ENCODE measurements around the gene SLC34A1. TPM values are rescaled to one million over a fixed set of nuclear protein-coding genes. Genes with fewer than 3 reads are reported as not detected.

Gene SLC34A1, protein sequence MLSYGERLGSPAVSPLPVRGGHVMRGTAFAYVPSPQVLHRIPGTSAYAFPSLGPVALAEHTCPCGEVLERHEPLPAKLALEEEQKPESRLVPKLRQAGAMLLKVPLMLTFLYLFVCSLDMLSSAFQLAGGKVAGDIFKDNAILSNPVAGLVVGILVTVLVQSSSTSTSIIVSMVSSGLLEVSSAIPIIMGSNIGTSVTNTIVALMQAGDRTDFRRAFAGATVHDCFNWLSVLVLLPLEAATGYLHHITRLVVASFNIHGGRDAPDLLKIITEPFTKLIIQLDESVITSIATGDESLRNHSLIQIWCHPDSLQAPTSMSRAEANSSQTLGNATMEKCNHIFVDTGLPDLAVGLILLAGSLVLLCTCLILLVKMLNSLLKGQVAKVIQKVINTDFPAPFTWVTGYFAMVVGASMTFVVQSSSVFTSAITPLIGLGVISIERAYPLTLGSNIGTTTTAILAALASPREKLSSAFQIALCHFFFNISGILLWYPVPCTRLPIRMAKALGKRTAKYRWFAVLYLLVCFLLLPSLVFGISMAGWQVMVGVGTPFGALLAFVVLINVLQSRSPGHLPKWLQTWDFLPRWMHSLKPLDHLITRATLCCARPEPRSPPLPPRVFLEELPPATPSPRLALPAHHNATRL
- total RNA-seq: not detected in 2 replicates

DNA sequence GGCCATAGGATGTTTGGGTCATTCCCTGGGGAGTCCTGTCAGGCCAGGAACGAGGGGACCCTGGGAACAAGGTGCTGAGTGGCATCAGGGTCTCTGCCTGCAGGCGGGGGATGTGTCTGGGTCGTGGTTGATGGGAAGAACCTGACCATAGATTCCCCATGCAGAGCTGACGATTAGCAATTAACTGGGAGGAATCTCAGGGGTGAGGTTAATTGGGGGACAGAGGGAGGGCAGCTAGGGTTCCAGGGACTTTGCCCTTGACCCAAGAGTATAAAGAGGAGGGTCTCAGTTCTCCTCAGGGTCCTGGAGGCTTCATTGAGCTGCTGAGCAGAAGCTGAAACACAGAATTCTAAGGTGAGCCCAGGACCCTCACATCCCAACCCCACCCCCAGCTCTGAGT is at the start of gene SLC34A1:
Gene SLC34A1, plus strand, starts transcription at position 301 of the 400 bp plus-strand sequence. CDS start 1,308 bp downstream, outside the sequence.

DNA sequence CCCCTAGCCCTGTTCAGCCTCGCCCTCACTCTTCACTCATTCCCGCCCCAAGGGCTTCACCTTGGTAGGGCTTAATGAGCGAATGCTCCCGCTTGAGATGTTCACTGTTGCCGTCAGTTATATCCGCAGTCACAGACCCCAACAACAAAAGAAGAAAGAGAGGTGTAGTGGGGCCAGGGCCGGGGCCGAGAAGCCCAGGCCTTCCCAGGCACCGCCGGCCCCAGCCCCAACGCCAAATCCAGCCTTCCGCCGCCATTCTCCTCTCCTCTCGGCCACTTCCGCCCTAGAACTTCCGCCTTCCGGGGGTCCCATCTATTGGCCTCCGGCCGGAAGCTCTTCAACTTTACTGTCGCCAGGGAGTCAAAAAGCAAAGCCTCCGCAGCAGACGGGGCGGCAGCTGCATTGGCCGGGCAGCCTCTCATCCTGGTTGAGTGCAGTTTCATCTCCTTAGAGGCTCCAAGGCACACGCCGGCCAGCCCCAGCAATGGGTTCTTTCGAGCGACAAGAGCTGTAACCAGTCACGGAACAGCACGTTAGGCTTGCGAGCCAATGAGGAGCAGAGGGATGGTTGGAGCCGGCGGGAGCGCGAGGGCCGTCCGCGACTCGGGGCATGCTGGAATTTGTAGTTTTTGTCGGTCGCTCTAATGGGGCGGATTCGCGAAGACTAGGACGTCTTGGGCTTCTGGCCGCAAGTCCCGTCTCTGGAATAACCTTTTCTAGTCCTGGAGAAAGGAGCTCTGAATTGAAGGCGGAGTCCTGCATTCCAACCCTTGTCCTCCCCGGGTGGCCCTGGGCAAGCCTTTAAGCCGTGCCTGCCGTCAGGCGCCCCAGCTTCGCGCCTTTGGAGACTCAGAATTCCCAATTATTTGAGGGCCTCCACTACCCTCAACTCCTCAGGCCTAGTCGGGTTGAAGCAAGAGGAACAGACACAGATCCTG is 32.6 kb upstream of the SLC34A1 start, which contains the start of gene LMAN2:
Gene LMAN2, minus strand, starts transcription at position 277 of the 938 bp plus-strand sequence. Its CDS starts 21 bp downstream, at position 256.

DNA sequence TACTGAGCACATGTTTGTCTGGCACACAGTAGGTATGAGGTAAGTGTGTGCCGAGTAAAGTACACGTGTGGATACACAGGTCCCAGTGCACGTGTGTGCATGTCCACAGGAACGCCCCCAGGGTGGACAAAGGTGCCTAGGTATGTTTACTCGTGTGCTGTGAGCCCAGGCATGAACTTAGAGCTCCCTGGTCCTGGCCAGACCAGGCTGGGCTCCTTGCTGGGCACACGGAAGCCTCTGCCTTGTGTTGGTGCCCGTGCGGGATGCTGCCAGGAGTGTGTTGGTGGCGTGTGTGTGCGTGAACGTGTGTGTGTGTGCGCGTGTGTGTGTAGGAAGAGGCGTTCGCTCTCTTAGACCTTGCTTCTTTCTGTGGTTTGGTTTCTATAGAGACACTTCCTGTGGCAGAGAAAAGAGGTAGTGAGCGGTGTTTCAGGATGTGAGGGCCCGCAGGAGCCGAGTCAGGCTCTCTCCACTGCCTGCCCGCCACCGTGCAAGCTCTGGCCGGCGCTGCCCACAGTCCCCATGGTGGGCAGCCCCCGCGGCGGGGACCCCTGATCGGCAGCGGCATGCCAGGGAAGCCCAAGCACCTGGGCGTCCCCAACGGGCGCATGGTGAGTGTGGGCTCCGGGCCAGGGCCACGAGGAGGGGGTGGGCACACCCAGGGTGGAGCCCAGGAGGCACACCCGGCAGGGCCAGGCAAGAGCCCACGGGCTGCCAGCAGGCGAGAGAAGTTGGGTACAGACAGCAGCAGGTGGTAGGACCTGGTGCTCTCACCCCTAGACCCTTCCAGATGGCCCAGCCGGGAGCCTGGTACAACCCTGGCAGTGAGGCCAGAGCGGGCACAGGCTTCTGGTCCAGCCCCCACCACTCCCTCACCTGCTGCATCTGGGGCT is 26.5 kb upstream of the SLC34A1 start, which contains the start of gene RGS14:
Gene RGS14, plus strand, starts transcription at position 466 of the 893 bp plus-strand sequence. Its CDS starts 101 bp downstream, at position 567.

DNA sequence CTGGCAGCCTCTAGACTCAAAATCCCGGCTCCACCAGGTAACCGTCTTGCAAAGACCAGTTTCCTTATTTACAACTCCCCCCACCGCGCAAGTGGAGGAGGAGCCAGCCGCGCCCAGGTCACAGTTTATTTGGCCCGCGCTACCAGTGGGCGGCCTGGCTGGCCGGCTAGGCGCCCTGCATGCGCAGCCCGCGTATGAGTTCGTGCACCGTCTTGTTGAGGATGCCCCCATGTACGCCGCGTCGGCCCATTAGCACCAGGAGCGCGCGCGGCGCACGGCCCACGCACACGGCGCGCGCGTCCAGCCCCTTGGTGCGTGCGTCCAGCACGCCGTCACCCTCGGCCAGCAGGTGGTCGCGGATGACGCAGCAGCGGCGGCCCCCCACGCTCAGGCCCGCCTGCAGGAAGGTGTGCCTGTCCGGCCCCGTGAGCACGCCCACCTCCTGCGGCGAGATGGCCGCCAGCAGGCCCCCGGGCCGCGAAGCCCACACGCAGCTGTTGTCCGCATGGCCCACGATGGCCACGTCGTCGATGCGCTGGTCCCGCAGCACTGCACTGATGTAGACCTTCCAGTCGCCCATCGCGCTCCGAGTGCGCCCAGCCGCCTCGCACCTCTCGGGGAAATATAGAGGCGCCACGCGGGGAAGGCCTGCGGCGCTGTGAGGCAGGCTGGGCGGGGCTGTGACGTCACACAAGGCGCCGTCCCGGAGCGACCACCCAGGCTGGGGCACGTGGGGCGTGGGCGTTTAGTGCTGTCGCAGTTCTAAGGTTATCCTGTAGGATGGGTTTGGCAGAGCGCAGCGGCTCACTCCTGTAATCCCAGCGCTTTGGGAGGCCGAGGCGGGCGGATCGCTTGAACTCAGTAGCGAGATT is 16.0 kb downstream of the SLC34A1 start, which contains the start of gene PFN3:
Gene PFN3, minus strand, starts transcription at position 665 of the 872 bp plus-strand sequence. Its CDS starts 85 bp downstream, at position 580.

DNA sequence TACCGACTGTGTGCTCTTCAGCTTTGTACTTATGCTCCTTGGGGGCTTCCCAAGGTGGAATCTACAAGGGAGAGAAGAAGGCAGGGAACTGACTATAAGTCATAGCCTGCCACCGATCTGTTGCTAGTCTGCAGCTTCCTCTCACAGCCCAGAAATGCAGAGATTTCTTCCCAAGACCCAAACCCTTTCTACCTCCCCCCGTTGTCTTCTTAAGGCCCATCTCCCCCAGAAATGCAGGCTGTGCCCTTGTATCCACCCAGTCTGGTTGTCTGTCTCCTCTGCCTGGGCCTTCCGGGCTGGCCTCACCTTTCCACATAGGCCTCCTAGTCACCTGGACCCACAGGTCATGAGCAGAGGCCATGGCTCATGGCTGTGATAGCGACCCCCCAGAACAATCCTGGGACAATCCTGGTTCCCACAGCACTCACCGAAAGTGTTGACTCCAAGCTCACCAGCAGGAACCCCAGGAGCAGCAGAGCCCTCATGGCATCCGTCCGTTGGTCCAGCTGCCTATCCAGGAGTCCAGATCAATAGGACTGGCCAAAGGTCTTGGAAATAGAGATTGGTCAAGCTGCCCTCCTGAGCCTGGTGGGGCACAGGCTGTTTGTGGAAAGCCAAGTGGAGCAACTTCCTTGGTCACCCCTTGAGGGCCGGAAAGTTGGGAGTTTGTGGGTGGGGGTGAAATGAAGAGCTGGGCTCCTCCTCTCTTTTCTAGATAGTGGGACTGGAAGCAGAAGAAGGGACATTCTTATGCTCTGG is 25.0 kb downstream of the SLC34A1 start, which contains the start of gene F12:
Gene F12, minus strand, starts transcription at position 522 of the 759 bp plus-strand sequence. Its CDS starts 37 bp downstream, at position 485.

DNA sequence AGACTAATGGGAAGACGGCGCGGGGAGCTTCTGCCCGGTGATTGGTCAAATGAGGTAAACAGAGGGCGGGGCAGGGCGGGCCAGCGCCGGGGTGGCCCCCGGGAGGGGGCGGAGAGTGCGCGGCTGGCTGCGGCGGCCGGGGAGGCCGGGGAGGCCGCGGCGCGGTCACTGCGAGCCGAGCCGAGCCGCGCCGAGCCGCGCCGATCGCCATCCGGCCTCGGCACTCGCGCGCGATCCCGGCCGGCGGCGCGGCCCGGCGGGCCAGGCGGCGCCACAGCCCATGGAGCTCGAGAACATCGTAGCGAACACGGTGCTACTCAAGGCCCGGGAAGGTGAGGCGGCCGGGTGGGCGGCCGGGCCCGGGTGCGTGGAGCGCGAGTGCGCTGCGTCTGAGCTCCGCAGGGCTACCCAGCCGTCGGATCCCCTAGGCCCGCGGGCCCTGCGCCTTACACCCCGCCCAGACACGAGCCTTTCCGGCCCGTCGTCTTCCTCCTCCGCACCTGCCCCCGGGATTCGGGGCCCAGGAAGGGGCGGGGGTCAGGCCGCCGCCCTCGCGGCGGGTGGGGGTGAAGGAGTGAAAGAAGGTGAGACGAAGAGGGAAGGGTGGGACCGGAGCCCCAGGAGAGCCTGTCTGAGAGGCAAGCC is 42.5 kb downstream of the SLC34A1 start, which contains the start of gene GRK6:
Gene GRK6, plus strand, starts transcription at position 111 of the 645 bp plus-strand sequence. Its CDS starts 170 bp downstream, at position 281.

DNA sequence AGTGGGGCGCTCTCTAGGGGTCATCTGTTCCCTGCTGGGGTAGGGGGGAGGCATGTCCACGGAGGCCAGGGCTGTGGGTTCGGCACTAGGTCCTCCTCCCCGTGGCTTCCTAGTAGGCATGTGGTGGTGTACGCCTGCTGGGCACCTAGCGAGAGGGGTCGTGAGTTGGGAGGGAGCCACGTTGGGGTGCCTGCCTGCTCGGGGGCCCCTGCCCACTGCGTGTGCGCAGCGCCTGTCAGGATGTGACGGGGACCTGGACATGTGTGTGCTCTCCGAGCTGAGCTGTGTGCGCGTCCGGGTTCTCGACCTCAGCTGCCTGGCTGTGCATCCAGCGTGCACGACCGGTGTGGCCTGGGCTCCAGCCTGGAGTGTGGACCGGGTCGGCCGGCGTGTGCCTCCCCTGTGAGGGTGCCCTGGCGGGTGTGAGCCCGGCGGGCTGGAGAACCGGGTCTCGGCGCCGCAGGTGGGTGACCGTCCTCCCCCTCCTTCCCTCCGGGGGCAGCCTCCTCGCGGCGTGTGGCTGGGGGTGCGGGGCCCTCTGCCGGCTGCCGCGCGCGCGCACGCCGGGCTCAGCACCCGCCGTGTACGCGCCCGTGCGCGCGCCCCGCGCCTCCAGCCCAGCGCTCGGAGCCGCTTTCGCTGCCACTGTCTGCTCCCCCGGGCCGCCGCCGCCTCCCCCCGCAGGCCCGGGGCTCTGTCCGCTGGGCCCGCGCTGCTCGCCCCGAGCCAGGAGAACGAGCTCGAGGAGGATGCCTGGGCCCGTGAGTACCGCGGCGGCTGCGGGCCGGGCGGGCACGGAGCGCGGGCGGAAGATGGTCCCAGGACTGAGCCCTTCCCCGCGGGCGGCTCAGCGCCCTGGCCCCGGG is 62.2 kb downstream of the SLC34A1 start, which contains the start of gene PRR7:
Gene PRR7, plus strand, starts transcription at position 615 of the 866 bp plus-strand sequence. CDS start 8,254 bp downstream, outside the sequence.

Other genes with a start within 250 kb of the SLC34A1 start
- 15.6 and 20.5 TPM in 2 replicates for gene RAB24, start 80.7 kb upstream of the SLC34A1 start, total RNA-seq
- gene PRELID1, start 80.6 kb upstream of the SLC34A1 start, total RNA-seq: 156 and 217 TPM in 2 replicates
- 14.0 and 39.8 TPM in 2 replicates for gene MXD3, start 72.5 kb upstream of the SLC34A1 start, total RNA-seq
- gene LMAN2, start 32.8 kb upstream of the SLC34A1 start, total RNA-seq: 441 and 442 TPM in 2 replicates
- 5.2 and 7.5 TPM in 2 replicates for gene RGS14, start 26.5 kb upstream of the SLC34A1 start, total RNA-seq
- gene PFN3, start 16.2 kb downstream of the SLC34A1 start, total RNA-seq: not detected in 2 replicates
- 1.3 and 1.7 TPM in 2 replicates for gene F12, start 25.1 kb downstream of the SLC34A1 start, total RNA-seq
- 27.0 and 31.0 TPM in 2 replicates for gene GRK6, start 42.2 kb downstream of the SLC34A1 start, total RNA-seq
- 5.8 and 10.8 TPM in 2 replicates for gene PRR7, start 62.4 kb downstream of the SLC34A1 start, total RNA-seq
- gene DBN1, start 89.2 kb downstream of the SLC34A1 start, total RNA-seq: 152 and 161 TPM in 2 replicates
- 54.4 and 99.4 TPM in 2 replicates for gene PDLIM7, start 113.2 kb downstream of the SLC34A1 start, total RNA-seq
- gene DOK3, start 125.4 kb downstream of the SLC34A1 start, total RNA-seq: 0.65 and 3.6 TPM in 2 replicates
- gene DDX41, start 132.5 kb downstream of the SLC34A1 start, total RNA-seq: 84.5 and 96.1 TPM in 2 replicates
- 11.7 and 13.1 TPM in 2 replicates for gene FAM193B, start 170.1 kb downstream of the SLC34A1 start, total RNA-seq
- 215 and 232 TPM in 2 replicates for gene TMED9, start 207.8 kb downstream of the SLC34A1 start, total RNA-seq
- gene B4GALT7, start 215.7 kb downstream of the SLC34A1 start, total RNA-seq: 31.3 and 35.7 TPM in 2 replicates